GM21526 (cell line): Measurements from ENCODE around the gene AGAP2.
"Not testable (repeated sequence)": the region's sequence is repeated elsewhere in the genome, so short reads cannot be mapped to it uniquely, and the experiment has no call there.

Source experiments
- ATAC-seq: cut with Tn5 transposase; IDR thresholded peaks from one replicate; pipeline ENCODE4 v1.9.1; 2021; ENCODE audit warnings: moderate library complexity; ENCODE audit not compliant: unreplicated experiment, low FRiP score

AGAP2 gene

DNA sequence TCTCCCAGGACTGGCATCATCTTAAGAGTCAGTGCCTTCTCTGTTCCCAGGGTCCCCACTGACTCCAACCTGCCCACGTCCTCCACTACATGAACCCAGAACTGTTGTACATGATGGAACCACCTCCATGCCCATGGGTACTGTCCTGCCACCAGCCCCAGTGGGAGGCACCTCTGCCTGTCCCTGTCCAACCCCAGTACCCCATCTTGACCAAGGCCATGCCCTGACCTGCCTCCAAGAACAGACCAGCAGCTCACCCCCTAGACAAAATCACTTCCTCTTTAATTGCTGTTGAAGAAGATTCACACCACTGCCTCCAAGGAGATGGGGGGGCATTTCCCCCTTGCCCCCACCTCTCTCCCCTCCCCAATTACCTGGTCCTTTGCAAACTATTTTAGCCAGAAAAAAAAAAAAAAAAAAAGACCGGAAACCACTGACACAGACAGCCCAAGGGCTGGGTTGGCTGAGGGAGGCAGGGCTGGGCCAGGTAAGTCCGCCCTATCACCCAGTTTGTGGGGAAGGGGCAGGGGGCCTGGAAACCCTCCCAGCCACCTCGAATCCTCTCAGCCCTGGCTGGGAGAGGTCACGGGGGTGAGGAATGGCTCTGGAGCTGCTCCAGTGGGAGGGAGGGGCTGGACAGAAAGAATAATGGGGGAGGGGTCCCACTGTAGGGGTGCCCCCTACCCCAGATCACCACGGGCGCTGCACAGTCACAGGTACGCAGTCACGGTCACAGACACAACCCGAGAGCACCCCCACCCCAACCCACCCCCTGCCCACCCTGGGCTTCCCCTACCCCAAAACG, 13.4 kb downstream of the AGAP2 start:
- no peak for ATAC-seq

DNA sequence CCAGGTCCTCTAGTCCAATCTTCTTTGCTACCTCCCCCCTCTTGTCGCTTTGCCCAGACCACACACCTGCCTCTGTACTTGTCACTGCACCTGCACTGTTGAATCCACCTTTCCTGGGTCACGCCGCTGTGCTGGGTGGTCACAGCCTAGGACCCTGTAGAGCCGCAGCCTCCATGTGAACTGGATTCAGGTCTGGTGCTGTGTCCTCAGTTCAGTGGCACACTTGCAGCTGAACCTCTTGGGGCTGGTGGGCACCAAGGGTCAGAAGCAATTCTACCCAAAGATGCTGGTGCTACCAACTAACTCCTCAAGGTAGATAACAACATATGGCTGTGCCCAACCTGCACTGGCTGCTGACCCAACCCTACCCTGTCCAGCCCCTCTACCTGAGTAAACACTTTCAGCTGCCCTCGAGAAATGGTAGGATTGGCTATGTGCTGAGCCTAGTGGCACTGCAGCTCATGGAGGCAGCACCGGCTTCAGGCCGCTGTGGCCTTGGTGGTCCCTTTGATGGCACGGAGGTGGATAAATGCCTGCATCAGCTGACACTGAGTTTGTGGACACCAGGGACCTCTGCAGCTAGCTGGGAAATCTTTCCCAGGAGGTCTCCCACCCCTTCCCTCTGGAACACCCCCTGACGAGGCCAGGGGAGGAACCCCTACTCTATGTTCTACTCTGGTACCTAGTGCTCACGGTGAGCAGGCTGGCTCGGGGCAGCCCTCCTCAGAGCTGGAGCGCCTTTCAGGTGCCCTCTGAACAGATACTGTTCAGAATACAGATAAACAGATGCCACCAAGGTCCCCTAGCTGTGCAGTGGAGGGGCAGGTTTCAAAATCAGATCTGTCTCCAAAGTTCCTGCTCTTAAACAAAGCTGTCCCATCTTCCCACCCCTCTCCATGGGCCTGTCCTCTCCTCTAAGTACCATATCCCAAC, 14.3 kb downstream of the AGAP2 start:
- no peak for ATAC-seq

DNA sequence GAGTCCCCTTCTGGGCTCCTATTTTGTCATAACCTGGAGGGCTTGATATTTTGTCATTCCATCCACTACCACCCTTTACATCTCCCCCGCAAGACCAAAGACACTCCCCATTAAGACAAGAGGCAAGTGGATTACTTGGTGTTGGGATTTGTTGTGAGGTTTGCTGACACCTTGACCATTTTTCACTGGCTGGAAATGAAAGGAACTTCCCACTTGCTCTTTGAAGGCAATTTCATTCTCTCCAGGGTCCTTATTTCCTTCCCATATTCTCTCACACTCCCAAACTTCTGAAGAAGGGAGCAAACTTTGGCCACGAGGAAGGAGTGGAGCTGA, 14.9 kb downstream of the AGAP2 start:
- ATAC-seq = no peak

DNA sequence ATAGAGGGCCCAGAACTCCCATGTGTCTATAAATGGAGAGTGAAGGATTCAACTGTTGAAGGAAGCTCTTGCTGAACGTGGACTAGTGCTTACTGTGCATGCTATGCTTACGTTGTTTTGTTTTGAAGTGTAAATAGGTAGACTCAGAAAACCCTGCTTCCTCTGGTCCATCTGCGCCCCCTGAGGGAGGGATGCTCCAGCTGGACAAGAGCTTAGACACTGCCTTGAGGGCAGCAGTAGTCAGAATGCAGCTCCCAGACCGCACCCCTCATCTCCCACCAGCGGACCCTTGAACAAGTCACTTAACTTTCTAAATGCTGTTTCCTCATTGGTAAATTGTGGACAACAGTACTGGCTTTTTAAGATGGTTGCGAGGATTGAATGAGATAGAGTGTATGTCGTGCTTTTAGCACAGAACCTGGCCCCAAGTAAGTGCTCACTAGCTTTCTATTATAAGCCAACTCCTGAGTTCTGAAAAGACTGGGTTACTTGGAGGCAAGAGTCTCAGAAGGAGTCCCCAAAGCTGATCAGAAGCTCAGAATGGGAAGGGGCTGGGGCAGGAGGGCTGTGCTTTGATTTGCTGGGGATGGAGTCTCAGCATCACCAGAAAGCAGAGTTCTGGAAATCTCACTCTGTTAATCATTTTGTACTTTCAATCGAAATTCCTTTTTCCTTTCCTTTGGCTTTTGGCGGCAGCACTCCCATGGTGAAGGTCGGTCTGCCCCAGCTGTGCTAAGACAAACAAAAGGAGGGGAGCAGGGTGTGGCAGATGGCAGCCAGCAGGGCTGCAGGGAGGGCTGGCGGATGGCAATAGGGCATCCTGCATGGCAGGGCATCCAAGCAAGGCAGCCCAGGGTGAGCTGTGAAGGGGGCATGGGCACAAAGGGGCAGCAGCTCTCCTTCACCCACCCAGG, 15.6 kb downstream of the AGAP2 start:
- ATAC-seq = no peak

DNA sequence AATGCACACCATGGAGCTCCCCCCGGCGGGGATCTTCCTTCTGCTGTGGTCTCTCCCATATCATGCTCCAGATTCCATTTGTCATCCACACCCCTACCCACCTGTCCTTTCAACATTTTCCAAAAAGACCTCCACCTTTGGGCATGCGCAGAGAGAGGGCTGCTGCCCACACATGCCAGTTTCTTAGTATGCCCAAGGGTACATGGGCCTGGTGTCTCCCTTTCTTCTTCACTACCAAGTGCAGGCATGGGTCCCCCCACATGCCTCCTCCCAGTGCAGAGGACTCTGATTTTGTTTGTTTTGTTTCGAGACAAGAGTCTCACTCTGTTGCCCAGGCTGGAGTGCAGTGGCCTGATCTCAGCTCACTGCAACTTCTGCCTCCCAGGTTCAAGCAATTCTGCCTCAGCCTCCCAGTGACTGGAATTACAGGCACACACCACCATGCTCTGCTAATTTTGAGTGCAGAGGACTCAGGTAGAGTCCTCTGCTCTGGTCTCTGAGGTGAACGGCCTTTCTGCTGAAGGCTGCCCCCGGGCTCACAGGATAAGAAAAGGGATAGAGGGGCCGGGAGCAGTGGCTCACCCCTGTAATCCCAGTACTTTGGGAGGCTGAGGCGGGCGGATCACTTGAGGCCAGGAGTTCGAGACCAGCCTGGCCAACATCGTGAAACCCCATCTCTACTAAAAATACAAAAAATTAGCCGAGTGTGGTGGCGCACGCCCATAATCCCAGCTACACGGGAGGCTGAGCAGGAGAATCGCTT, 16.5 kb downstream of the AGAP2 start:
- not testable (repeated sequence) for ATAC-seq

DNA sequence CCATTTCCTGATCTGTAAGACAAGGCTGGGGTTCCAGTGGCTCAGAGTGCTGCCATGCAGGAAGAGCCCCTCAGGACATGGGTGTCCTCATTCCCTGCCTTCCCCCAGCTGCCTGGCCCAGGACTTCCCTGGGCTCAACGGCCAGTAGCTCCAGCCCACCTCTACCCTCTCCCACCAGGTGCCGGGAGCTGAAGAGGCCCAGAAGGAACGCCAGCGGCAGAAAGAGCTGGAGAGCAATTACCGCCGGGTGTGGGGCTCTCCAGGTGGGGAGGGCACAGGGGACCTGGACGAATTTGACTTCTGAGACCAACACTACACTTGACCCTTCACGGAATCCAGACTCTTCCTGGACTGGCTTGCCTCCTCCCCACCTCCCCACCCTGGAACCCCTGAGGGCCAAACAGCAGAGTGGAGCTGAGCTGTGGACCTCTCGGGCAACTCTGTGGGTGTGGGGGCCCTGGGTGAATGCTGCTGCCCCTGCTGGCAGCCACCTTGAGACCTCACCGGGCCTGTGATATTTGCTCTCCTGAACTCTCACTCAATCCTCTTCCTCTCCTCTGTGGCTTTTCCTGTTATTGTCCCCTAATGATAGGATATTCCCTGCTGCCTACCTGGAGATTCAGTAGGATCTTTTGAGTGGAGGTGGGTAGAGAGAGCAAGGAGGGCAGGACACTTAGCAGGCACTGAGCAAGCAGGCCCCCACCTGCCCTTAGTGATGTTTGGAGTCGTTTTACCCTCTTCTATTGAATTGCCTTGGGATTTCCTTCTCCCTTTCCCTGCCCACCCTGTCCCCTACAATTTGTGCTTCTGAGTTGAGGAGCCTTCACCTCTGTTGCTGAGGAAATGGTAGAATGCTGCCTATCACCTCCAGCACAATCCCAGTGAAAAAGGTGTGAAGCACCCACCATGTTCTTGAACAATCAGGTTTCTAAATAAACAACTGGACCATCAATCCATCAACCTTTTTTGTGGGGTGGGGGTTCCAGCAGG, 17.6 kb downstream of the AGAP2 start:
- no peak for ATAC-seq

DNA sequence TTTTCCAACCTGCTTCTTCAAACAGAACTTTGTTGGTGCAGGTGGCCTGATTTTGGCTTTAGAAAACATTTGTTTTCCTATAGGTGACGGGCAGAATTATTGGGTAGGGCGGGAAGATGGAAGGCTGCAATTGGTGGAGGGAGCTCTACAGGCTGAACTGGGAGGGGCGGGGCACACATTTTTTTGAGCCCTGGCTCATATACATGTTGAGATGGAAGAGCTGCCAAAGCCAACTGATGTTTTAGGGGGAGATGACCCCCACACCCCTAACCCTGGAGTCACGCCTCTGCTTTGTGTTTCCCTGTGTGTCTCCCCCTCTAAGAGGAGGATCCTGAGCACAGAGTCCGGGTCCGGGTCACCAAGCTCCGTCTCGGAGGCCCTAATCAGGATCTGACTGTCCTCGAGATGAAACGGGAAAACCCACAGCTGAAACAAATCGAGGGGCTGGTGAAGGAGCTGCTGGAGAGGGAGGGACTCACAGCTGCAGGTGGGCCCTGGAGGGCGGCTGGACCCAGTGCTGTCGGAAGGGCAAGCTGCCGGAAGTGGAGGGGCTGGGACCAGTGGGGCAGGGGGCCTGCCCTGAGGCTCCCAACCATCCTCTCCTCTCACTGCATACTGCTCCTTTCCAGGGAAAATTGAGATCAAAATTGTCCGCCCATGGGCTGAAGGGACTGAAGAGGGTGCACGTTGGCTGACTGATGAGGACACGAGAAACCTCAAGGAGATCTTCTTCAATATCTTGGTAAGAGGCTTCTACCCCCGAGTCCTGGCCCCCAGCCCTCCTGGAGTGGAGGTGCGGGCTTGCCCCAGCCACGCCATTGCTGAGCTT, 18.6 kb downstream of the AGAP2 start:
- ATAC-seq = no peak

DNA sequence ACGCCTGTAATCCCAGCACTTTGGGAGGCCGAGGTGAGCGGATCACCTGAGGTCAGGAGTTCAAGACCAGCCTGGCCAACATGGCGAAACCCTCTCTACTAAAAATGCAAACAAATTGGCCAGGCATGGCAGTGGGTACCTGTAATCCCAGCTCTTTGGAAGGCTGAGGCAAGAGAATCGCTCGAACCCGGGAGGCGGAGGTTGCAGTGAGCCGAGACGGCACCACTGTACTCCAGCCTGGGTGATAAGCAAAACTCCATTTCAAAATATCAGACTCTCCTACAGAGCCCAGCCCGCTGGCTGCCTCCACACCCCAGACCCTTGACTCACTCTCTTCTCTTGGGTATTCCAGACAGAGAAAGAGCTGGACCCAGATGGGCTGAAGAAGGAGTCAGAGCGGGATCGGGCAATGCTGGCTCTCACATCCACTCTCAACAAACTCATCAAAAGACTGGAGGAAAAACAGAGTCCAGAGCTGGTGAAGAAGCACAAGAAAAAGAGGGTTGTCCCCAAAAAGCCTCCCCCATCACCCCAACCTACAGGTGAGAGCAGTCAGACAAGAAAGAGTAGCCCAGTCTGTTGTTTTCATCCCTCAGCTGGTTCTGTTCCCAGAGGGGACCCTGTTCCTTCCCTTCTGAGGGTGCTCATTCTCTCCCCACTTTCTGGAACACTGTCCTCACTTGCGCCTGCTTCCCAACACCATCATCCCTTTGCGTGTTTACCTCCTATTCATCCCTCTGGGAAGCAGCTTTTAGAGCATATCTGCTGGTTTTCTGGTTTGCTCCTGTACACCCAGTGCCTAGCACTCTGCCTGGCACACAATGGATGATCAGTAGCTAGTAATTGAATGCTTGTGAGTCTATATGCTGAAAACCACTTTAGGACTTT, 19.7 kb downstream of the AGAP2 start:
- ATAC-seq = no peak

DNA sequence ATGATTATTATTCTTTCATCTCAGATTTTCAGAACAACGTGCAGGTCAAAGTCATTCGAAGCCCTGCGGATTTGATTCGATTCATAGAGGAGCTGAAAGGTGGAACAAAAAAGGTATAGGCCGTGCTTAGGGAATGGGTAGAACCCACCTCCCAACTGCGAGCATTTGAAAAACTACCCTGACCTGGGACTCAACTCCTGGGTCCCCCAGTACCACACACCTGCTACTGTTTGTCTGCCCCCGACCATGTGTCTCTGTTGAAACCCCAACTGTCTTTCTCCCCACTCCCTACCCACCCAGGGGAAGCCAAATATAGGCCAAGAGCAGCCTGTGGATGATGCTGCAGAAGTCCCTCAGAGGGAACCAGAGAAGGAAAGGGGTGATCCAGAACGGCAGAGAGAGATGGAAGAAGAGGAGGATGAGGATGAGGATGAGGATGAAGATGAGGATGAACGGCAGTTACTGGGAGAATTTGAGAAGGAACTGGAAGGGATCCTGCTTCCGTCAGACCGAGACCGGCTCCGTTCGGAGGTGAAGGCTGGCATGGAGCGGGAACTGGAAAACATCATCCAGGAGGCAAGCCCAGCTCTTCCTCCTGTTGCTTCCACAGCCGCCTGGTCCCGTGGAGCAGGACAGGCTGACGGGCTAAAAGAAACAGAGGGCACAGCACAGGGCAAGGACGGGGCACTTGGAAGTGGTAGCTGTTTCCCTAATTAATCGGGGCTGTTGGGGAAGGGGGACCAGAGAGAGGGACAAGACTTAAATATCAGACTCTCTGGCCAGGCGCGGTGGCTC, 20.5 kb downstream of the AGAP2 start:
- ATAC-seq = no peak

DNA sequence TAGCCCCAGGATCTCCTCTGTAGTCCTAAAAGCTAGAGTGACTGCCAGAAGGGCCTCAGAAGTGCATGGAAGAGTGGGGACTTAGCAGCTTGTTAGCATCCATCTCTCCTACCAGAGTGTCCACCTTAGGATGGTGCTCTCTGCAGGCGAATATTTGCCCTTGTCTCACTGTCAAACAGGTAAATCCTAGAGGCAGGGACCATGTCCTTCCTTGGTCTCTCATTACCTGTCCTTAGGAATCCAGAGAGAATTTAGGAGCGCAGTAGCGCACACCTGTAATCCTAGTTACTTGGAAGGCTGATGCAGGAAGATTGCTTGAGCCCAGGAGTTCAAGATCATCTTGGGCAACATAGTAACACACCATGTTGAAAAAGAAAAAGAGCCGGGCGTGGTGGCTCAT, 21.4 kb downstream of the AGAP2 start:
- no peak for ATAC-seq

DNA sequence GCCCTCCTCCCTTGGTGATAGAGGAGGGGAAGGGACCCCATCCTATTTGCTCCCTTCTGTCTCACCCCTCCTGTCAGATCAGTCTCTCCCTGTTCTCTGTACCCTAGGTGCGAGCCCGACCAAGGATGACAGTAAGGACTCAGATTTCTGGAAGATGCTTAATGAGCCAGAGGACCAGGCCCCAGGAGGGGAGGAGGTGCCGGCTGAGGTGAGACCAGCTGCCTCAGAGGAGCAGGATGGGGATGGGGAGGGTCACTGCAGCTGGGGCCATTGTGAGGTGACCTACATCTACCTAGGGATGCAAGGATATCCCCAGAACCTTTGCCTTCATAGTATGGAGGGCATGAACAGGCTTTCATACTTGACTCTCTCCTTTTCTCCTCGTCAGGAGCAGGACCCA, 22.2 kb downstream of the AGAP2 start:
- no peak for ATAC-seq

DNA sequence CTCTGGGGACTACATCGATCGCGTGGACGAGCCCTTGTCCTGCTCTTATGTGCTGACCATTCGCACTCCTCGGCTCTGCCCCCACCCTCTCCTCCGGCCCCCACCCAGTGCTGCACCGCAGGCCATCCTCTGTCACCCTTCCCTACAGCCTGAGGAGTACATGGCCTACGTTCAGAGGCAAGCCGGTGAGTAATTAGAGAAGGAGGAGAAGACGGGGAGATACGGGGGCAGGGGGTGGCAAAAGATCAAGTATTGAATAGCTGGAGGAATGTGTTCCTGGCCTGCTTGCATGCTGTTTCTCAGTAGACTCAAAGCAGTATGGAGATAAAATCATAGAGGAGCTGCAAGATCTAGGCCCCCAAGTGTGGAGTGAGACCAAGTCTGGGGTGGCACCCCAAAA, 22.8 kb downstream of the AGAP2 start:
- ATAC-seq = no peak

DNA sequence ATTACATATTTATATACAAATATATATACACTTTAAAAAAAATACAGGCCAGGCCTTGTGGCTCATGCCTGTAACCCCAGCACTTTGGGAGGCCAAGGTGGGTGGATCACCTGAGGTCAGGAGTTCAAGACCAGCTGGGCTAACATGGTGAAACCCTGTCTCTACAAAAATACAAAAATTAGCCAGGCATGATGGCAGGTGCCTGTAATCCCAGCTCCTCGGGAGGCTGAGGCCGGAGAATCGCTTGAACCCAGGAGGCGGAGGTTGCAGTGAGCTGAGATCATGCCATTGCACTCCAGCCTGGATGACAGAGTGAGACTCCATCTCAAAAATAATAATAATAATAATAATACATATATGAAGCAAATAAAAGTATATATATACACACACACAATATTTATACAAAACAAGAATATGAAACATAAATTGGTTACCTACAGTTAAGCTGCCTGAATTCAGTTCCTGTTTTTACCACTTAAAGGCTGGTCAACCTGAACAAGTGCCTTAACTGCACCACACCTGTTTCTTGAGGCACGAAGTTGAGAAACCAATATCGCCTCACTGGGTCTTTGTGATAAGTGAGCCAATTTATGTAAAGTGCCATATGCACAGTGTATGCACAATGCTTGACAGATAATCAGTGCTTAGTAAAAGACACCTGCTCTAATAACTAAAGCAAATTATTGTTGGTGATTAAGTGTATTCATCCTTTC, 23.4 kb downstream of the AGAP2 start:
- not testable (repeated sequence) for ATAC-seq

DNA sequence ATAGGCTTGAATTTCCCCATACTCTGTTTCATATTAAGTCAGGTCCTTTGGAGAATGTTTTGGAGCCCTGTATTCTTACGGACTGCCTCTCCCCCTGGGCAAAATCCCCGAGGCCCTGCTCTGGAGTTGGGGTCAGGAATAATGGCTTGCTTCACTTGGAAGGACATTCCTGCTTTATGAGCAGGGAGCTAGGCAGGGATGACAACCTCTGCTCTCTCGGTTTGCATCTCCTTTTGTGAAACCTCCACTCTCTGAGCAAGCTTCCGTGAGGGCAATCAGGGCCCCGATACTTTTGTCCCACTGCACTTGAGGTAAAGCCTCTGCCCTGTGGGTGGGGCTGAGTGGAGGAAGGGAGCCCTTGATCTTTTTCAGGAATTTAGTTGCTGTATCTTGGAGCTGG, 25.3 kb downstream of the AGAP2 start:
- ATAC-seq = no peak

DNA sequence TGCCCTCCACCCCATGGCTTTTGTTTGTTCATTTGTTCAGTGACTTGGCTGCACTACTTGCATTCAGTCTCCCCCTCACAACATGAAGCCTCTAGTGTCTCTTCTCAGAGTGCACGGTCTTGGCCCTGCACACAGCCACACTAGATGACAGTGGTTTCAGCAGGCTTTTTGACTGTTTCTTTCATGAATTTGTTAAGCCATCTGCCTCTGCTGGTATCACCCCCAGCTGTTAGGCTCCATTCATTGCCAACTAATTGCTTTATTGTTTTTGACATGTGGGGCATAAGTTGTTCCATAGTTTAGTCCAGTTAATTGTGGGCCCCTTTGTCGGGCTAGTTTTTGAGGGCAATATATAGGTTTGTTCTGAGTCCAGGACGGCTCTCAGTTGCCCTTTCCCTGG, 25.8 kb downstream of the AGAP2 start:
- no peak for ATAC-seq

DNA sequence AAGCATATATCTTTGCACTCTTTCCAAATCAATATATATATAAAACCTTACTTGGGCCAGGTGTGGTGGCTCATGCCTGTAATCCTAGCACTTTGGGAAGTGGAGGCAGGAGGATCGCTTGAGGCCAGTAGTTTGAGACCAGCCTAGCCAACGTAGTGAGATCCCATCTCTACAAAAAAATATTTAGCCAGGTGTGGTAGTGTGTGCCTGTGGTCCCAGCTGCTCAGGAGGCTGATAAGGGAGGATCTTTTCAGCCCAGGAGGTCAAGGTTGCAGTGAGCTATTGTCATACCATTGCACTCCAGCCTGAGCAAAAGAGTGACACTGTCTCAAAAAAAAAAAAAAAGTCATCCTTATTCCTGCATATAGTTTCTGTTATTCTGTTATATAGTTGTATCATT, 30.2 kb downstream of the AGAP2 start:
- ATAC-seq = no peak
